ENCODE results near the gene KIF18B. TPM values are rescaled to one million over a fixed set of nuclear protein-coding genes. Genes with fewer than 3 reads are reported as not detected.

Gene KIF18B
- total and polyA plus RNA-seq, 2 donors, result 2.4 to 3.5 TPM

- H3K4me1 ChIP-seq (ENCODE audit: control insufficient read depth in 2 of 2, insufficient read depth in 2 of 2, low read length in 2 of 2), result peaks cover 0 to 8% of the 10 kb centered on the region in 2 donors
- H3K4me3 ChIP-seq (ENCODE audit: low read length in 2 of 2), result no peak overlapping the region
- no peak overlapping the region for H3K27ac ChIP-seq (ENCODE audit: low read depth in 1 of 2, low read length in 1 of 2)
- no peaks in the 10 kb centered on the region for H3K9me3 ChIP-seq (ENCODE audit: control insufficient read depth in 2 of 2, insufficient read depth in 1 of 2, low read length in 1 of 2)
- no peak for DNase-seq (ENCODE audit: low read depth in 6 of 9, low spot score in 9 of 9)
- 94% methylated on average over 10 of the region's 10 CpGs for WGBS
- no peaks in the 10 kb centered on the region for H3K36me3 ChIP-seq (ENCODE audit: control insufficient read depth in 2 of 2, insufficient read depth in 2 of 2, low read length in 1 of 2)
- H3K27me3 ChIP-seq (ENCODE audit: control insufficient read depth in 2 of 2, insufficient read depth in 1 of 2, low read length in 1 of 2), result peaks cover 3 to 48% of the 10 kb centered on the region in 2 donors
Observed at GRCh38 chr17:44906010-44906646, 41.4 kb downstream of the KIF18B start.

- Histone ChIP-seq H3K4me1 (ENCODE audit: control insufficient read depth in 2 of 2, insufficient read depth in 2 of 2, low read length in 2 of 2) (peaks cover 0 to 8% of the 10 kb centered on the region in 2 donors), H3K36me3 (ENCODE audit: control insufficient read depth in 2 of 2, insufficient read depth in 2 of 2, low read length in 1 of 2) (no peaks in the 10 kb centered on the region), H3K27me3 (ENCODE audit: control insufficient read depth in 2 of 2, insufficient read depth in 1 of 2, low read length in 1 of 2) (peaks cover 0 to 45% of the 10 kb centered on the region in 2 donors), H3K4me3 (ENCODE audit: low read length in 2 of 2) (no peak overlapping the region), H3K9me3 (ENCODE audit: control insufficient read depth in 2 of 2, insufficient read depth in 1 of 2, low read length in 1 of 2) (no peaks in the 10 kb centered on the region), H3K27ac (ENCODE audit: low read depth in 1 of 2, low read length in 1 of 2) (no peak overlapping the region)
- WGBS, result 91% methylated on average over 9 of the region's 9 CpGs
- DNase-seq (ENCODE audit: low read depth in 6 of 9, low spot score in 9 of 9), result no peak
Observed at GRCh38 chr17:44905006-44906000, 42.3 kb downstream of the KIF18B start.

GRCh38 chr17:44904001-44904984 lies 43.3 kb downstream of the KIF18B start:
- no peak overlapping the region for H3K27ac ChIP-seq (ENCODE audit: low read depth in 1 of 2, low read length in 1 of 2)
- H3K36me3 ChIP-seq (ENCODE audit: control insufficient read depth in 2 of 2, insufficient read depth in 2 of 2, low read length in 1 of 2), result no peaks in the 10 kb centered on the region
- H3K9me3 ChIP-seq (ENCODE audit: control insufficient read depth in 2 of 2, insufficient read depth in 1 of 2, low read length in 1 of 2), result no peaks in the 10 kb centered on the region
- no peak overlapping the region for H3K4me3 ChIP-seq (ENCODE audit: low read length in 2 of 2)
- peaks cover 0 to 40% of the 10 kb centered on the region in 2 donors for H3K27me3 ChIP-seq (ENCODE audit: control insufficient read depth in 2 of 2, insufficient read depth in 1 of 2, low read length in 1 of 2)
- peaks cover 4 to 15% of the 10 kb centered on the region in 2 donors for H3K4me1 ChIP-seq (ENCODE audit: control insufficient read depth in 2 of 2, insufficient read depth in 2 of 2, low read length in 2 of 2)
- DNase-seq (ENCODE audit: low read depth in 6 of 9, low spot score in 9 of 9), result no peak
- 97% methylated on average over 35 of the region's 35 CpGs for WGBS

GRCh38 chr17:44903012-44903685 lies 44.4 kb downstream of the KIF18B start:
- Histone ChIP-seq H3K27me3 (ENCODE audit: control insufficient read depth in 2 of 2, insufficient read depth in 1 of 2, low read length in 1 of 2) (peaks cover 0 to 36% of the 10 kb centered on the region in 2 donors), H3K27ac (ENCODE audit: low read depth in 1 of 2, low read length in 1 of 2) (no peak overlapping the region), H3K4me1 (ENCODE audit: control insufficient read depth in 2 of 2, insufficient read depth in 2 of 2, low read length in 2 of 2) (peaks cover 7 to 18% of the 10 kb centered on the region in 2 donors), H3K36me3 (ENCODE audit: control insufficient read depth in 2 of 2, insufficient read depth in 2 of 2, low read length in 1 of 2) (no peaks in the 10 kb centered on the region), H3K9me3 (ENCODE audit: control insufficient read depth in 2 of 2, insufficient read depth in 1 of 2, low read length in 1 of 2) (no peaks in the 10 kb centered on the region), H3K4me3 (ENCODE audit: low read length in 2 of 2) (no peak overlapping the region)
- no peak for DNase-seq (ENCODE audit: low read depth in 6 of 9, low spot score in 9 of 9)
- 96% methylated on average over 8 of the region's 8 CpGs for WGBS

- Histone ChIP-seq H3K9me3 (ENCODE audit: control insufficient read depth in 2 of 2, insufficient read depth in 1 of 2, low read length in 1 of 2) (no peaks in the 10 kb centered on the region), H3K4me1 (ENCODE audit: control insufficient read depth in 2 of 2, insufficient read depth in 2 of 2, low read length in 2 of 2) (peaks cover 7 to 12% of the 10 kb centered on the region in 2 donors), H3K27me3 (ENCODE audit: control insufficient read depth in 2 of 2, insufficient read depth in 1 of 2, low read length in 1 of 2) (peaks cover 0 to 31% of the 10 kb centered on the region in 2 donors), H3K4me3 (ENCODE audit: low read length in 2 of 2) (no peak overlapping the region), H3K27ac (ENCODE audit: low read depth in 1 of 2, low read length in 1 of 2) (no peak overlapping the region), H3K36me3 (ENCODE audit: control insufficient read depth in 2 of 2, insufficient read depth in 2 of 2, low read length in 1 of 2) (no peaks in the 10 kb centered on the region)
- DNase-seq (ENCODE audit: low read depth in 6 of 9, low spot score in 9 of 9), result no peak
- 92% methylated on average over 17 of the region's 17 CpGs for WGBS
Observed at GRCh38 chr17:44902135-44902760, 45.3 kb downstream of the KIF18B start.

- no peak for DNase-seq (ENCODE audit: low read depth in 6 of 9, low spot score in 9 of 9)
- H3K27me3 ChIP-seq (ENCODE audit: control insufficient read depth in 2 of 2, insufficient read depth in 1 of 2, low read length in 1 of 2), result peaks cover 0 to 29% of the 10 kb centered on the region in 2 donors
- no peaks in the 10 kb centered on the region for H3K9me3 ChIP-seq (ENCODE audit: control insufficient read depth in 2 of 2, insufficient read depth in 1 of 2, low read length in 1 of 2)
- WGBS, result 97% methylated on average over 4 of the region's 4 CpGs
- H3K36me3 ChIP-seq (ENCODE audit: control insufficient read depth in 2 of 2, insufficient read depth in 2 of 2, low read length in 1 of 2), result no peaks in the 10 kb centered on the region
- peaks cover 7 to 11% of the 10 kb centered on the region in 2 donors for H3K4me1 ChIP-seq (ENCODE audit: control insufficient read depth in 2 of 2, insufficient read depth in 2 of 2, low read length in 2 of 2)
- no peak overlapping the region for H3K27ac ChIP-seq (ENCODE audit: low read depth in 1 of 2, low read length in 1 of 2)
- no peak overlapping the region for H3K4me3 ChIP-seq (ENCODE audit: low read length in 2 of 2)
Observed at GRCh38 chr17:44901411-44901921, 46.1 kb downstream of the KIF18B start.

GRCh38 chr17:44900894-44901293 lies 46.7 kb downstream of the KIF18B start:
- no peak overlapping the region for H3K4me3 ChIP-seq (ENCODE audit: low read length in 2 of 2)
- H3K36me3 ChIP-seq (ENCODE audit: control insufficient read depth in 2 of 2, insufficient read depth in 2 of 2, low read length in 1 of 2), result no peaks in the 10 kb centered on the region
- no peaks in the 10 kb centered on the region for H3K9me3 ChIP-seq (ENCODE audit: control insufficient read depth in 2 of 2, insufficient read depth in 1 of 2, low read length in 1 of 2)
- DNase-seq (ENCODE audit: low read depth in 6 of 9, low spot score in 9 of 9), result no peak
- 75% methylated on average over 3 of the region's 3 CpGs for WGBS
- H3K27me3 ChIP-seq (ENCODE audit: control insufficient read depth in 2 of 2, insufficient read depth in 1 of 2, low read length in 1 of 2), result peaks cover 0 to 26% of the 10 kb centered on the region in 2 donors
- peaks cover 7 to 11% of the 10 kb centered on the region in 2 donors for H3K4me1 ChIP-seq (ENCODE audit: control insufficient read depth in 2 of 2, insufficient read depth in 2 of 2, low read length in 2 of 2)
- H3K27ac ChIP-seq (ENCODE audit: low read depth in 1 of 2, low read length in 1 of 2), result no peak overlapping the region

Data from thymus (tissue), 11 donors.